Stomach (tissue), 4 donors: ENCODE measurements around the gene MPG.

Experiments
- EP300 ChIP-seq: sonication (generic); formaldehyde crosslinking; IDR thresholded peaks from one replicate; pipeline ENCODE4 v1.6.1; 2017; ENCODE audit warnings: antibody characterized with exemption
- POLR2A ChIP-seq, 4 donors: fragments of 450-650 bp; IDR thresholded peaks; one replicate each; pipeline ENCODE4 v1.6.1; 2016; ENCODE audit warnings: antibody characterized with exemption in 4 of 4, control low read depth in 2 of 4, mild to moderate bottlenecking in 1 of 4, moderate library complexity in 1 of 4
- POLR2AphosphoS5 ChIP-seq, 3 donors: sonication (generic); formaldehyde crosslinking; IDR thresholded peaks; one replicate each; pipeline ENCODE4 v1.6.1; 2016; ENCODE audit warnings: antibody characterized with exemption in 3 of 3
- TF ChIP-seq, protein P1 (sequence below), 7 experiments: fragments of 450-650 bp in 4 of 7; fragments of 200-600 bp in 3 of 7; sonication (generic) in 3 of 7; IDR thresholded peaks; one replicate each; pipeline ENCODE4 v1.5.1; 2016 to 2019; ENCODE audit warnings: antibody characterized with exemption in 7 of 7, control low read depth in 2 of 7, mild to moderate bottlenecking in 1 of 7

DNA sequence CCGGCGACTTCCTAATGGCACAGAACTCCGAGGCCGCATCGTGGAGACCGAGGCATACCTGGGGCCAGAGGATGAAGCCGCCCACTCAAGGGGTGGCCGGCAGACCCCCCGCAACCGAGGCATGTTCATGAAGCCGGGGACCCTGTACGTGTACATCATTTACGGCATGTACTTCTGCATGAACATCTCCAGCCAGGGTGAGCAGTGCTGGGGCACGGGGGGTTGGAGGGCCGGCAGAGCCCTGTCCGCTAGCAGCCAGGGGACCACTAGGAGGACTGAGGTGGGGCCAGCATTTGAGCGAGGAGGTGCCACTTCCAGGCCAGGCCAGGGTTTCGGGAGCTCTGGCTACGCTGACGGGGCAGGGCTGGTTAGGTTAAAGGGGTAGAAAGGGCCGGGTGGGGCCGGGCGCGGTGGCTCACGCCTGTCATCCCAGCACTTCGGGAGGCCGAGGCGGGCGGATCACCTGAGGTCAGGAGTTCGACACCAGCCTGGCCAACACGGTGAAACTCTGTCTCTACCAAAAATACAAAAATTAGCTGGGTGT, 5.1 kb downstream of the MPG start:
- TF ChIP-seq, protein P1, sequence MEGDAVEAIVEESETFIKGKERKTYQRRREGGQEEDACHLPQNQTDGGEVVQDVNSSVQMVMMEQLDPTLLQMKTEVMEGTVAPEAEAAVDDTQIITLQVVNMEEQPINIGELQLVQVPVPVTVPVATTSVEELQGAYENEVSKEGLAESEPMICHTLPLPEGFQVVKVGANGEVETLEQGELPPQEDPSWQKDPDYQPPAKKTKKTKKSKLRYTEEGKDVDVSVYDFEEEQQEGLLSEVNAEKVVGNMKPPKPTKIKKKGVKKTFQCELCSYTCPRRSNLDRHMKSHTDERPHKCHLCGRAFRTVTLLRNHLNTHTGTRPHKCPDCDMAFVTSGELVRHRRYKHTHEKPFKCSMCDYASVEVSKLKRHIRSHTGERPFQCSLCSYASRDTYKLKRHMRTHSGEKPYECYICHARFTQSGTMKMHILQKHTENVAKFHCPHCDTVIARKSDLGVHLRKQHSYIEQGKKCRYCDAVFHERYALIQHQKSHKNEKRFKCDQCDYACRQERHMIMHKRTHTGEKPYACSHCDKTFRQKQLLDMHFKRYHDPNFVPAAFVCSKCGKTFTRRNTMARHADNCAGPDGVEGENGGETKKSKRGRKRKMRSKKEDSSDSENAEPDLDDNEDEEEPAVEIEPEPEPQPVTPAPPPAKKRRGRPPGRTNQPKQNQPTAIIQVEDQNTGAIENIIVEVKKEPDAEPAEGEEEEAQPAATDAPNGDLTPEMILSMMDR (IDR thresholded peaks at IDR 0.05): no peak
- TF ChIP-seq EP300 (no peak), POLR2A (IDR thresholded peaks at IDR 0.05) (no peak), POLR2AphosphoS5 (IDR thresholded peaks at IDR 0.05) (no peak)
